Measurements from ENCODE around the gene SEMG2.

SEMG2 gene

DNA sequence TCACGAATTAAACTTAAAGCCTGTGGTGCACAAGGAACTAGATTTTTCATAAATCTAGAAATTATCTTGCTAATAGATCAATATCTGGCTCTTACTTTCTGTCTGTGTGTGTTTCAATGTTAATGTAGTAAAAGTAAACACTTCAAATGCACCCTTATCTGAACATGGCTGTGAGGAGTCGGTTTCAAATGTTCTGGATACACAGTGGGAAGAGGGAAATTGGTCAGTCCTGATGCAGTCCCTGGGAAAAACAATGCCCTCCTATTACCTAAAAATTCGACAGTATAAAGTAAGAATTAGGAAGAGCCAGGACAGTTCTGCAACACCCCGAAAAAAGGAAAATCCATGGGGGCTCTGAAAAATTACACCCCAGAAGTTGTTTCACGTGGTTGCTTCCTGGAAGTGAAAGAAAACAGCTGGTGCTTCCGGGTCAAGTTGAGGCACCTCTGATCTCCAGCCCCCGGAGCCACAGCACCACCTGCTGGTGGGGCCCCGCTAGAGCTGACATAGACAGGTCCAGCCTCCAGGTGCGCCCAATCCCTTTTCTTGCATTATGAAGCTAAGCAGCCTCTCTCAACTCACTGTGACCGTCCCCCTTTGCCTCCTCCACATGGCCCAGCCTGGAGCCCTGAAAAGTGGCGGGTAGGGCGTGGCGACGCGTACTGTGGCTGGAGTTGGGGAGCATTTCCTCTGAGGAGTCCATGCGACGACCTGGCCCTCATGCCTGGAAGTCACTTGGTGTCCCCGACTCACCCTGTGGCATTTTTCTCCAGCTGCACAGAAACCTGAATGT is 8.3 kb downstream of the SEMG2 start:
- DNase-seq (ENCODE audit: low spot score): no peak
- no peak for FAIRE-seq

DNA sequence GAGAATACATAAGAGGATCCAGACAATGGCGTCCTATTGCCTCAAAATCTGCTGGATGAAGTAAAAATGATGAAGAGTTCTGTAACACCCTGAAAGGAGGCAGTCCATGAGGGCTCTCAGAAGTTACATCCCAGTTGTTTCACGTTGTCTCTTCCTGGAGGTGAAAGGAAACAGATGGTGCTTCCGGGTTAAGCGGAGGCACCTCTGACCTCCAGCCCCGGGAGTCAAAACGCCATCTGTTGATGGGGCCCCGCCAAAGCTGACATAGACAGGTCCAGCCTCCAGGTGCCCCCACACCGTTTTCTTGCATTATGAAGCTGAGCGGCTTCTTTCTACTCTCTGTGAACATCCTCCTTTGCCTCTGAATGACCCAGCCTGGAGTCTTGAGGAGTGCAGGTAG is 9.5 kb downstream of the SEMG2 start:
- FAIRE-seq (no peak), DNase-seq (ENCODE audit: low spot score) (no peak)

DNA sequence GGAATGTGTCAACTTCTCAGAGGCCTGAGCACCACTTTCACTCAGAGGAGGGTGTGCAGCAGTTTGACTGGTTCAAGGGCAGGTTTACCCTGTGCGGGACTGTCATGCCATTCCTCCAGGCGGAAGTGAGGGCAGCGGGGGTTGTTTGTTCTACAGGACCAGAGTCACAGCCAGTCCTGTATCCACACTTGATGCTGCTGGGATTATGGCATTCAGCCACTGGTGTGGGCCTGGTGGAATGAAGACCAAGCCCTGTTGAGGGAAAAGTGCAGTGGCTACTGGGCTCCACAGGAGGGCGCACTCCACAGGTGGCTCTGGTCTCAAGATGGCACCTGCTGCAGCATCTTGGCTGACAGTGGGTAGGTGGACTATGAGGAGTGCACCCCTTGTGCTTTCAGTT is 14.8 kb downstream of the SEMG2 start:
- FAIRE-seq: no peak

DNA sequence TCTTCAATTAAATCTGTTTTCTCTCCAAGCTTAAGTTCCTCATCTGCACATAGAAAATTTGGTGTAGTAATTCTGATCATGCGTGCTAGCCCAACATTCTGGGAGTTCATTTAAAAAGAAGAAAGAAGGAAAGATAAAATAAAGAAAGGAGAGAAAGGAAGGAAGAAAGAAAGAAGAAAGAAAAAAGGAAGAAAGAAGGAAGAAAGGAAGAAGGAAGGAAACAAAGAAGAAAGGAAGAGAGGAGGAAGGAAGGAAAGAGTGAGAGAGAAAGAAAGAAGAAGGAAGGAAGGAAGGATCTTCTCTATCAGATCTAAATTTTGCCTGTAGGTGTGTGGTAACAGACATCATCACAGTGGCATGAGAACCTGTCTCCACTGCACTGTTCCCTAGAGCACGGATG is 17.0 kb downstream of the SEMG2 start:
- no peak for DNase-seq (ENCODE audit: low spot score)
- no peak for FAIRE-seq

More for the DNA sequence above, 14.8 kb downstream of the SEMG2 start:
- no peak for DNase-seq (ENCODE audit: low spot score)

DNA sequence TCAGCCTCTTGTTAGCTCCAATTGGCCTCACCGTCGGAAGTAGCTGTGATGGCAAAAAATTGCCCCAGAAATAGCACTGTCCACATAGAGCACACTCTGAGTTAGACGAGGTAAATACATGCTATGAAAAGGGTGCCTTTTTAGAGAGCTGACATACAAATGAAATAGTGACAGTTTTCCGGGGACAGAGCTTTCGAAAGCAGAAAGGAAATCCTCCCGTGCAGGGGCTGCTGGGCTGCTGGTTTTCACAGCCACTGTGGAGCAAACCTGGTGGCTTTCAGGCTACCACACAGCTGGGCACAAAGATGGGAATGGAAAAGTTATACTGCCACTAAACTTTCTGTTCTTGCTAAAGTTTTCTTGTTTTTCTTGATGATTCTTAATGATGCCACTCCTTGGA is 24.9 kb downstream of the SEMG2 start:
- FAIRE-seq (no peak), DNase-seq (ENCODE audit: low spot score) (no peak)

DNA sequence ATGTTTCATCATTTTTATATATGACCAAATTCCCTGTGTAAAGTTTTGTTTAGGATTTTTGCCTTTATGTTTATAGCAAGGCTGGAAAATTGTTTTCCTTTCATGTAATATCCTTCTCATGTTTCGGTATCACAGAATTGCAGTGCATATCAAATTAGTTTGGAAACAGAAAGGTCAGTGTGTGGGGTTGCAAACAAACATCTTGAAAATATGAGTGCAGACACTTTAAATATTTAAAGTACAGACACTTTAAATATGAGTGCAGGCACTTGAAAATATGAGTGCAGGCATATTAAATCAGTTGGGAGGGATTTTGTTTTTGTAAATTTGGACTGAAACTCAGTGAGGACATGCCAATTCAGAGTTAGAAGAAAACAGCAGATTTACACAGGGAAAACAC is 26.7 kb downstream of the SEMG2 start:
- no peak for FAIRE-seq
- DNase-seq (ENCODE audit: low spot score): no peak

DNA sequence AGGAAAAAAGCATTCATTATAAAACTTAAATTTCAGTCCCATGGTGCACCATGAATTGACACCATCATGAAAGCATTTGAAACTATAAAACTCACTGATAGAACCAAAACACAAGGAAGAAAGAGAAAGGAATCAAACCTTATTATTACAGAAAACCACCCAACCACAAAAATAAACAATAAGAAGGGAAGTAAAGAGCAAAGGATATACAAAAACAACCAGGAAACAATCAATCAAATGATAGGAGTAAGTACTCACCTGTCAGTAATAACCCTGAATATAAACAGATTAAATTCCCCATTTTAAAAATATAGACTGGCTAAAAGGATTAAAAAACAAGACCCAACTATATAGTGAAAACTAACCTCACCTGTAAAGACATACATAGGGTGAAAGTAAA is 27.4 kb downstream of the SEMG2 start:
- no peak for FAIRE-seq
- no peak for DNase-seq (ENCODE audit: low spot score)

DNA sequence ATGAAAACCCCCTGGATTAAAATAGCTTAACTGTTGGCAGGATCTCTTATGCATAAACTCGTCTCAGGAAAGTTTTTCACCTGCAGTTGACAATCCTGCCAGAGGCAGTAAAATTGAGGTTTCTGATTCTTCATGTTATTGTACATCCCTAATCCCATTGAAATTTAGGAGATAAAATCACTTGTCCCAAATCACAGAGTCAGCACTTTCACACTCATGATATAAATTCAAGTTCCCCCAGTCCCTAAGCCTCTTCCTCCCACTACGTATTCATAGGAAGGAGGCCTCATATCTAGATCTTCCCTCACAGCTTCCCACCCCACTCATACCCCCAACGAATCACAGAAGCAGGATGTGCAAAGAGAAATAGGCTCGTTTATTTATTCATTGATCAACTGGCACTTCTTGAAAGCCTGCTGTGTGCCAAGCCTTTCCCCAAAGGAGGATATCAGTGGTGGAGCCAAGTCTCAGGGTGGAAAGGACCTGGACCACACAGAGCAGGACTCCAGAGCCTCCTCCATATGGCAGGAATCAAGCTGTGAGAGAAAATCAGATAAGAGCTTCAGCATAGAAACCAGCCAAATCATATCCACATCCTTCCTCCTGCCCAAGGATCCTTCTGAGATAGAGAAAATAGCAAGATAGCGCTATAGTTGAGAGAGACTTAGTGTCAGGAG is 30.8 kb downstream of the SEMG2 start:
- FAIRE-seq (no peak), DNase-seq (ENCODE audit: low spot score) (no peak)

DNA sequence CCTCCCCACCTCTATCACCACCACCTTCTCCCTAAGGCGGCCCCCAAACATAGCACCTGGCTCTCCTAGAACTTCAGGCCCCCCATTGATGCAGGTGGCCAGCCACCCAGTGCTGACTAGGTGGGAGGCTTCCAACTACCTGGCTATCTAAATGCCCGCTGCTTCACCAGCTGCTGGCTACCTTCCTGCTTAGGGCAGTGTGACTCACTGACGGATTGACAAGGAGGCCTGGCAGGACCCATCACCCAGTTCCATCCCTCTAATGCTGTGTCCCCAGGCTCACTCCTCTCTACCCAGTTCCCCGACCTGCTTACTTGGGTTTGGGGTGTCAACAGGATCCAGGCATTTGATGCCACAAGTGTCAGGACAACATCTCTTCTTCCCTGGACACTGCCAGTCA is 32.1 kb downstream of the SEMG2 start:
- no peak for DNase-seq (ENCODE audit: low spot score)
- no peak for FAIRE-seq

DNA sequence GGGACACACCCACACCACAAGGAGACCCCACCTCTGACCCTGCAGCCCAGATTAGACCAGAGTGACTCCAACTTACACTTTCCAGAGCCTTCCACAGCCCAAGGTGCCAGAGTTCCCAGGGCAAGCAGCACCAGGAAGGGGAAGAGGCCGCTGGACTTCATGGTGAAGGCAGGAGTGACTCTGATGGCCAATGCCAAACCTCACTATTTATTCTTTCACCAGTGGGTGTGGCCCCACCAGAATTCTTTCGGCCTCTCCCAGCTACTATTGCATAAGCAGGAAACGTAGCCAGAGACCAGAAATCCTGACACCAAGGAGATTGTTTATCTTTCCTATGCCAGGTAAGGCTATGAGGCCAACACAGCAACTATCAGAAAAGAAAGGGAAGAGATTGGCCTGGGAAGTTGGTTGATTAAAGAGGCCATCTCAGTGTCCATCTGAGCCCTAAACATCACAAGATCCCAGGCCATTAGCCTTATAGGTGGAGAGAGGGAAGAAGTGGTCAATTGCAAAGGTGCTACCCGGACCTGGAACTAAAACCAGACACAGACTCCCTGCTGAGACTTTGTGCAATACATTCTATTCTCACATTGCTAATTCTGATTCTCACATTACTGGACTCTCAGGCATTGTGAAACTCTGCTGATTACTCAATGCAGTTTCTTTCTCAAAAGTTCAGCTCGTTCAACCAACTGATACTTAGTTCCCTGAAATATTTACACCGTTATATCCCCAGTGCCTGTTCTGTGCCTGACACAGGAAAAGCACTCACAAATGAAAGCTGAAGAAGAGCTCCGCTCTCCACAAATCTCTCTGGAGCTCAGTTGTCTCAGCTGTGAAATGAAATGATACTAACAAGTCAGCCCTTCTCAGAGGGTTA is 33.5 kb downstream of the SEMG2 start, which contains the start of gene SLPI:
SLPI (minus strand) TSS at position 182 of the 880 bp plus-strand sequence; CDS start at position 161, 21 bp downstream.
- DNase-seq (ENCODE audit: low spot score) (no peak), FAIRE-seq (no peak)

DNA sequence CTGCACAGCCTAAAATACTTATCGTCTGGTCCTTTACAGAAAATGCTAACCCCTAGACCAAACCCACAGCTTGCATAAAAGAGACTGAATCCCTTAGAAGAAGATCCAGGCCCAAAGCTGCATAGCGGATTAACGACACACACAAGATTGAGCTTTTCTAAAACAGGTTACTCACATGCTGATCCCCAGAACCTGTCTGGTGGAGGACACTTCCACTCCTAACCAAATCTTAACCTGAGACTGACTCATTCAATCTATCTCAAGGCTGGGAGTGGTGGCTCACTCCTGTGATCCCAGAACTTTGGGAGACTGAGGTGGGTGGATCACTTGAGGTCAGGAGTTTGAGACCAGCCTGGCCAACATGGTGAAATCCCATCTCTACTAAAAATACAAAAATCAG is 36.0 kb downstream of the SEMG2 start:
- no peak for FAIRE-seq
- no peak for DNase-seq (ENCODE audit: low spot score)

DNA sequence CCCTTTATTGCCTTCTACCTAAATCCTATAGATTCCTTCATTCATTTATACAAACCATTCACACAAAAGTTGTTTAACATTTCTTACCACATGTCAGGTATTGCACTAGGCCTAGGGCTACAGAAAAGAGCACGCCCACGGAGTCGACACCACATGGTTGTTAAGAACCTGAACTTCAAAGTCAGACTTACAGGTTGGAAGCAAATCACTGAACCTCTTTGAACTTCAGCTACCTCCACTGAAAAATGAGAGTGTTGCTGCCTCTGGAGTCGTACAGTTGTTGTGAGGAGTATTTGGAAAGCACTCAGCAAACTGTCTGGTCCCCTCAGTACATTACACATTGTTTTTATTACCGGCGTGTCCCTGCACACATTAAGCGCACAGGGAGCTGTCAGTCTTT is 36.5 kb downstream of the SEMG2 start:
- no peak for DNase-seq (ENCODE audit: low spot score)
- FAIRE-seq: no peak

DNA sequence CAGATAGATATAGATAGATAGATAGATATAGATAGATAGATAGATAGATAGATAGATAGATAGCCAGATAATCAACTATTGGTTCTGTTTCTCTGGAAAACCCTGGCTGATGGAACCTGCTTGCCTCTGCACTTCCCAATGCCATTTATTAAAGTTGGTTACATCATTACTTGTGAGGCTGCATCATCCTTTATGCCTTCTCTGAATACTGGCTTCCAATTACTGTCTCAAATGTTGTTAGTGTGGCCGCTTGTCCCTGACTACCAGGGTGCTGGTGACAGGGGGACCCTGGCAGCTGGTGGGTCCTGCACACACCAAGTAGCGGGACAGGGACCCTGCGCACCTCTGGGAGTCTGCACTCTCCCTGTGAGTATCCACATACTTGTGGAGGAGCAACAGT is 37.1 kb downstream of the SEMG2 start:
- DNase-seq (ENCODE audit: low spot score) (no peak), FAIRE-seq (no peak)

DNA sequence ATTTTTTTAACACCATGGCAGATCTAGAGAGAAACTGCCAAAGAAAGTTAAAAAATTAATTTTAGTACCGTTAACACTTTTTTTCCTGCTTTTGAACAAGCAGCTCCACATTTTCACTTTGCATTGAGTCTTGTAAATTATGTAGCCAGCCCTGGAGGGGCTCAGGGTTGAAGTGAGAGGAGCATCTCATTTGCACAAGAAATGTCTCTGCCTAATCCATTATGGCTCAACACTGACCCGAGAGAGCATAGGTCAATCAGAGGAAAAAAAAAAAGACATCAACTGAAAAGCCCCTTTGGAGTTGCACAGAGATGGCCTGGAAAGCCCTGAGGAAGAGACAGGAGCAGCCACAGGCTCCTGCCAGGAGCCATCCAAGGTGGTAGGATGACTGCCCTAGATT is 37.5 kb downstream of the SEMG2 start:
- DNase-seq (ENCODE audit: low spot score) (no peak), FAIRE-seq (no peak)

DNA sequence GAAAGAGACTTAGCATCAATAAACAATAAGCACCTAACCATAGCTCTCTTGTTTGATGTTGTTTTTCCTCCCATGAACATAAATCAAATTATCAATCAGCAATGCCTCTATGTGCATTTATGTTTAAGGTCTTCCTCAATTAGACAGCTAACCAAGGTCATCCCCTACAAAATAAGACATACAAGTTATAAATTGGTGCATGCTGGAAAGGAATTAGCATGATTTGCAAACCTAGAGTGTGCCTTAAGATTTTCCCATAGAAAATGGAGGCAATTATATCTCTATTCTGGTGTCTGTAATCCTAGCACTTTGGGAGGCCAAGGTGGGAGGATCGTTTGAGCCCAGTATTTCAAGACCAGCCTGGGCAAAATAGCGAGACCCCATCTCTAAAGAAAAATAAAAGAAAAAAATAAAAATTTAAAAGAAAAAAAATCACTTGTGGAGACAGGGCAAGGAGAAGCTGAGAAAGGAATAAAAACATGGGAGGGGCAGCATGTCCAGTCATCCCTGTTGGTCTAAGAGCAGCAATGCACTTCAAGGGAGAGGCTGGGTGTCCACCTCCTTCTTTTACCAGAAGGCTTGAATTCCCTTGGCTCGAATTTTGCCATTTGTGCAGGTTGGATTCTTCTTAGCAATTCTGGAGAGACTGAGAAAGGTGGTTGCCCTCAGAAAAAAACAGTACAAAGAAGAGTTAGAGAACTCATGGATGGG is 42.5 kb downstream of the SEMG2 start:
- DNase-seq (ENCODE audit: low spot score): no peak
- FAIRE-seq: no peak

DNA sequence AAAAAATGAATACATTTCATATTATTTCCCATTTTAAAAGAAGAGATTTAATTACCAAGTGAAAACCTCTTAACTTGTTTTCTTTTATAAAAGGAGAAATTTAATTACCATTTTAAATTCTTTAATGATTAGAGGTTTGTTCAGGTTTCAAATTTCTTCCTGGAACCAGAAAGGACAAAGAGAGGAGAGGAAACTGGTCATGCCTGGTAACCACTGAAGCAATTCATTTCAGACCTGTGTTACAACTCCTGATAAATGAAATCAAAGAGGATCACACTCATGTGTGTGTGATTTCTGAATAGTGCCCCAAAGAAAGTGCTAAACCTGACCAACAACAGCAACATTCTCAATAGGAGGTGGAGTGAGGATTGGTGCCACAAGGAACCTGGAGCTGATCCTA is 45.8 kb downstream of the SEMG2 start:
- DNase-seq (ENCODE audit: low spot score) (no peak), FAIRE-seq (no peak)

DNA sequence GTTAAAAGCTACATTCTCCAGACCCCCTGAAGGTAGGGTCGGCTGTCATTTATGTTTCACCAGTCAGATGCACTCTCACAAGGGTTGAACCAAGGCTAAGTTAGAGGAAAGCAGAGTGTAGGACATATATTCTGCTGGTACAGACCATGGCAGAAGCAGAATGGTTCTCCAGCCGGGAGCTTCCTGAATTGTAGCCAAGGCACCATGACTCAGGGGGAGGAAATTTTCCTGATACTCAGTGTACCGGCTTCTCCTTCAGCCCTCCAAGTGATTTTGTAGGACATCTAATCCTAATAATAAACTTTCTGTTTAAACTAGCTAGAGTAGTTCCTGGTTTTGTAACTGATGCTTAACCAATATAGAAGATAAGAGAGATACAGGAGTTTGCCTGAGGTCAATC is 47.4 kb downstream of the SEMG2 start:
- no peak for DNase-seq (ENCODE audit: low spot score)
- no peak for FAIRE-seq

DNA sequence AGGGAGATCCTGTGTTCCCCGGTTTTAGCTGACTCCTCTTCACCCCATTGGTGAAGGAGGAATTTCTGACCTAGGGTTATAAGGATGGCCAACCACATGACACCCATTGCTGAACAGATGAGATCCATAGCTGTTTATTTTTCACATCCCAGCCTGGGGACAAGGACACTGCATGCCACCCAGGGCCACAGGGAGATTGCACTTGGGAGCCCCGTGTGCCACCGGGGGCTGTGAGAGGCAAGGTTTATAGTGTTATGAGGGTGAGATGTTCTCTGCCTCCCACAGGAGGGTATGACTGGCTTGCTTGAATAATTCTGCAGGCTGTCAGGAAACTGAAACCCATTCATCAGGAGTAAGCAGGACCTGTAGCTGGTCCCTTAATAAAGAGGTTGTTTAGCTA is 47.9 kb downstream of the SEMG2 start:
- no peak for FAIRE-seq
- DNase-seq (ENCODE audit: low spot score): no peak

DNA sequence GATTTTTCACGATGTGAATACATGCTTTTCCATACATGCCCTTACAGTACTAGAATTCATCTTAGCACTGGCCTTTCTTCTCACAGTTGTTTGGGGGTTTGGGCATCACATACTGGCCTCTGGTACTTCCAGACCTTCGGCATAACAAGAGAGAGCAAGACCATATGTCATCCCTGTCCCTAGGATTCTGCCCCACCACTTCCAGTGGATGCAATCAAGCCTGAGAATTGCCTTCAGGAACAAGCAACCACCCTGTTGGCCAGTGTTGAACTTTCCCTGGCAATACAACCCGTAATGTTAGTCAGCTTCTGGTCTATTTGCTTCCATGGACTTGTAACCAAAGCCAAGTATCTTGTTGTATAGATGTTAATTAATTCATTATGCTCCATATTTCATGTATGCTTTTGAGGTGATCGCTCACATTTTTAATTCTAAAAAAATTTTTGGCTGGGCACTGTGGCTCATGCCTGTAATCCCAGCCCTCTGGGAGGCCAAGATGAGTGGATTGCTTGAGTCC is 48.6 kb downstream of the SEMG2 start:
- no peak for DNase-seq (ENCODE audit: low spot score)
- no peak for FAIRE-seq

Data from RCC 7860 (cell line).